HL-60/S4 treated with retinoic acid at 250 ng/mL for 4 days and 3 days (cell line): ENCODE measurements around the gene RFX1.
"Not testable (repeated sequence)": the region's sequence is repeated elsewhere in the genome, so short reads cannot be mapped to it uniquely, and the experiment has no call there.

Experiments
- in situ Hi-C: fragments of 300-500 bp; cut with MboI; formaldehyde crosslinking; loops from 2 replicates; pipeline ENCODE4 v1.7.0; 2022; ENCODE audit warnings: low sequenced_read_pairs

The RFX1 gene

GRCh38 chr19:13980340-13980739, 25.8 kb downstream of the RFX1 start:
- in situ Hi-C loops: no loop called here

DNA sequence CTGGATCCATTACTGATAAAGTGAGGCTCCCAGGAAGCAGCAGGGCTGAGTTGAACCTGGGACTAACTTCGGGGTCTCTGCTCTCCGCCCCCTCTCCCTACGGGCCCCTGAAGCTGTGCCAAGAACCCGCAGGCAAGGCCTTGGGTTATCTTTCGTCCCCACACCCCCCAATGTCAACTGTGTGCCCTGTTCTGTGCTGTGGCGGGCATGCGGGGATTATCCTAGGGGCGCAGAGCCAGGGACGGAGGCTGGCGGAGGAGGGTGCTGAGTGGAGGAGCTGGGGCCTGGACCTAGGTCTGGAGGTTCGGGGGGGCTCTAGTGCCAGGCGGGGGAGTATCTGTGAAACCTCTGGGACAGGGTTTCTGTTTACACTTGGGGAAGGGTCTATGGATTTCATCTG, 26.4 kb downstream of the RFX1 start:
- in situ Hi-C loops: no loop called here

GRCh38 chr19:13979244-13979615, 26.9 kb downstream of the RFX1 start:
- in situ Hi-C loops: no loop called here

- in situ Hi-C loops: no loop called here
Observed at GRCh38 chr19:13978351-13979243, 27.5 kb downstream of the RFX1 start.

- in situ Hi-C loops: no loop called here
Observed at GRCh38 chr19:13977803-13978202, 28.3 kb downstream of the RFX1 start.

GRCh38 chr19:13976446-13976845, 29.7 kb downstream of the RFX1 start:
- in situ Hi-C loops: no loop called here

- in situ Hi-C loops: no loop called here
Observed at GRCh38 chr19:13975870-13976269, 30.2 kb downstream of the RFX1 start.

GRCh38 chr19:13974073-13974472, 32.0 kb downstream of the RFX1 start:
- in situ Hi-C loops: no loop called here

DNA sequence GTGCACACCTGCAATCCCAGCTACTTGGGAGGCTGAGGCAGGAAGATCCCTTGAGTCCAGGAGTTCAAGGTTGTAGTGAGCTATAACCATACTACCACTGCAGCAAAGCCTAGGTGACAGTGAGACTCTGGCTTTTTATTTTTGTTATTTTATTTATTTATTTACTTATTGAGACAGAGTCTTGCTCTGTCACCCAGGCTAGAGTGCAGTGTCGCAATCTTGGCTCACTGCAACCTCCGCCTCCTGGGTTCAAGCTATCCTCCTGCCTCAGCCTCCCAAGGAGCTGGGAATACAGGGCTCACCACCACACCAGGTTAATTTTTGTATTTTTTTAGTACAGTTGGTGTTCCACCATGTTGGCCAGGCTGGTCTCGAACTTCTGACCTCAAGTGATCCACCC, 32.6 kb downstream of the RFX1 start:
- in situ Hi-C loops: not testable (repeated sequence)

GRCh38 chr19:13972368-13973155, 33.6 kb downstream of the RFX1 start:
- in situ Hi-C loops: no loop called here

GRCh38 chr19:13971868-13972267, 34.3 kb downstream of the RFX1 start:
- in situ Hi-C loops: not testable (repeated sequence)

DNA sequence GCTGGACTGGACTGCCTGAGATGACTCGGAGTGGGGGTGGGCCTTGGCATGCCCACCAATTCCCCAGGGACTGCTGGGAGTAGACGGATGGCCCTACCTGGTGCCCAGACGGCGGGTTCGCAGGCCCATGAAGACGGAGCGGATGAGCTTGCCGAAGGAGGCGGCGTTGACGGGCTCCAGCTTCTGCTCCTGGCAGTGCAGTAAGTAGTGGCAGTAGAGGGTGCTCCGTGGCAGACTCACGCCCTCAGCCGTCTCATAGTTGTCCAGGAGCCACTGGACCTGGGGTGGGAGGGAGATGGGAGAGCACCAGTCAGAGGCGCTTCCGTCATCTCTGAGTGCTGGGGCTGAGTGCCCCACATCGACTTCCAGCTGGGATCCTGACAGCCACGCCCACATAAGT, 36.2 kb downstream of the RFX1 start:
- in situ Hi-C loops: no loop called here

DNA sequence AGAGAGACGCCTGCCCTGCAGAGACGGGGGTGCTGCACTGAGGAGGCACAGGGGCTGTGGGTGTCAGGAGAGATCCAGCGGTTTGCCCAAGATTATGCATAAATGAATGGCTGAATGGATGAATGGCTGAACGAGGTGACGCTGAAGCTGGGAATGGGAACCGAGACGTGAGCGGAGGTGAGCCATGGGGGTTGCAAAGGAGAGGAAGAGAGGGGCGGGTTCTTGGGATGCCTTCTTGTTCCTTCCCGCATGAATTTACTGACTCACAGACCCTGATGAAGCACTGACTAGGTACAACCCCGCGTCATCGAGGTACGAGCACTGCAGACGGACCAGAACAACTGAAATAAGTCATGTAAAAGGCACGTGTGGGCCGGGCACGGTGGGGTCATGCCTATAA, 37.1 kb downstream of the RFX1 start:
- in situ Hi-C loops: no loop called here

GRCh38 chr19:13968383-13968935, 37.7 kb downstream of the RFX1 start:
- in situ Hi-C loops: no loop called here

DNA sequence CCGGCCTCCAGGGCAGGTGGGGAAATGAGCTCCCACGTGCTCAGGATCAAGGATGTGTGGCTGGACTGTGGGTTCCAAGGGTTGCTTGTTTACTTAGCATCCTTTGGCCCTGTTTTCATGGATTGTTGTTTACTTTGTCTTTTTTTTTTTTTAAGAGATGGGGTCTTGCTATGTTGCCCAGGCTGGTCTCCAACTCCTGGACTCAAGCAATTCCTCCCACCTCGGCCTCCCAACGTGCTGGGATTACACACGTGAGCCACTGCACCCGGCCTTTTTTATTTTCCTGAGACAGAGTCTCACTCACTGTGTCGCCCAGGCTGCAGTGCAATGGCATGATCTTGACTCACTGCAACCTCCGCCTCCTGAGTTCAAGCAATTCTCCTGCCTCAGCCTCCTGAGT, 38.9 kb downstream of the RFX1 start:
- in situ Hi-C loops: not testable (repeated sequence)

DNA sequence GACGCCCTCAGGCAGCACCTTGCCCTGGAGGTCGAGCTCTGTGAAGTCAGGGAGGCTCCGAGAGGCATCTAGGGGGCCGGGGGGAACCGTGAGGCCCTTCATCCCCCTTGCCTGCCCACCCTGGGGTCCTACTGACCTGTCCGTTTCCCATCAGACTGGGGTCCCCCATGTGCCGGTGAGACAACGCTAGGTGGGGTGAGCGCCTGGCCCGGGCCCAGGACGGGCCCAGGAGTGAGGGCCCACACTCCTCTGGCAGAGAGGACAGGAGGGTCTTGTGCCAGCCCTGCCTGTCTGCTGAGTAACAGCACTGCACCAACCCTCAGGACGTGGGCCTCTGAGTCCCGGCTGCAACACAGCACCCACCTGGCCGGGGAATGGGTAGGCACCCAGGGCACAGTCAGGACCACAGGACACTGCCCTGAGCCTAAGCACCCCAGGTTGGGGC, 39.4 kb downstream of the RFX1 start:
- in situ Hi-C loops: no loop called here

DNA sequence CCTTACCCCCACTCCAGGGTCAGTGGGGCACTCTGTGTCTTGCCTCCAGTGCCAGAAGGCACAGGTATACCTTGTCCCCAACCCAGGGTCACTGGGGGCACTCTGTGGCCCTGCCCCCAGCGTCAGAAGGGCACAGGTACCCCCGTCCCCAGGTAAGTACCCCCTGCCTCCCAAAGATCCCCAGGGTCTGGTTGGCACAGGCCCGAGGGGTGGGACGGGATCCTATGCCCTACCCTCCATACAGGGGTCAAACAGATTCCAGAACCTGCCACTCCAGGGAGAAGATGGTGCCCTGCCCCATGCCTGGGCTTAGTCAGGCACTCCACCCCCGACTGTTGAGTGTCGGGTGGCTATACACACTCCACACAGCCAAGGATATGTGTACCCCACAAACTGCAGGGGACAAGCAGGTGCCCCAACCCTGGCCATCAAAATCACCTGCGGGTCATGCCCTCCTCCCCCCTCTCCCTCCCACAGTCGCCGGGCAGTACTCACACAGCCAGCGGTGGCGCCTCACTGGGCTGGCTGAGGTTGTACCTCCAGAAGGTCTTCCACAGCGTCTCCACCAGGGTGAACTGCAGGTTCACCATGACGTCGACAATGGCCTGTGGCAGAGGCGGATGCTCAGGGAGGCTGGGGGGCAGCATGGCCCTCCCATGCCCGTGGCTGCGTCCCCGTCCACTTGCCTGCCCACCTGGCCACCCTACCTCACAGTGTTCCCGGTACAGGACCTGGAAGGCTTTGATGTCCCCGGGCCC, 40.0 kb downstream of the RFX1 start:
- in situ Hi-C loops: no loop called here

DNA sequence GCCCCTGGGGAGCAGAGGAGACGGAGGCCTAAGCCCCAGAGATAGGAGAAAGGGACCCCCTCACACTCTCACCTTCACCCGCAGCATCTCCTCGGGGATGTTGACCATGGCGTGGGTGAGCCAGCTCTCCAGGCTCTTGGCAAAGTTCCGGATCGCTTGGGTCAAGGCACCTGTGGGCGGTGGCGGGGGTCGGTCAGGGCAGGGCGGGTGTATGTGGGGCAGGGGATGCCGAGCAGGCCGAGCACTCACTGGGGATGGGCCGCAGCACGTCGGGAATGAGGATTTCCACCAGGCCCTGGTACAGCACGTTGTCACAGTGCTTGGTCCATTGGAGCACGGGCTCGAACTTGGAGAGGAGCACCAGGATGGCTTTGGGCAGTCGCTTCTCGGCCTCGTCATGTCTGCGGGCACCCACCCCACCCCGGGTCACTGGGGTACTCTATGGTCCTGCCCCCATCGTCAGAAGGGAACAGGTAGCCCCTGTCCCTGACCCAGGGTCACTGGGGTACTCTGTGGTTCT, 40.7 kb downstream of the RFX1 start:
- in situ Hi-C loops: no loop called here

DNA sequence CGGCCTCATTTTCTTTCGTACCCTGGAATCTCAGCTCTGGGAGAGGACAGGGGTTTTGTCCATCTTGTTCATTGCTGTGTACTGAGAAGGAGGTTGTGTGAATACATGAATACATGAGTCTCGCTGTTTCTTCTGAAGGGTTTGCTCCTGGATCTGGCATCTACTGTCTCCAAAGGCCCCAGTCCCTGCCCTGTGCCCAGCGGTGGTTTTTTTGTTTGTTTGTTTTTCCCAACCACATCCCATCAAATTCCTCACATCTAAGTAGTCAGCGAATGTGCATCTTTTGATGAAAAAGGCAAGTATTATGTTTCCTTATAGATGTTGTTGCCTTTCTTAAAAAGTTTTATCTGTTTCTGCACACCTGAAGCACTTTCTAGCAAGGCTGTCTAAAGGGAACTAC, 41.3 kb downstream of the RFX1 start:
- in situ Hi-C loops: no loop called here

GRCh38 chr19:13963603-13964105, 42.5 kb downstream of the RFX1 start:
- in situ Hi-C loops: no loop called here
